OCI-LY7 (cell line): Measurements from ENCODE around the gene MED10. TPM values are rescaled to one million over a fixed set of nuclear protein-coding genes. Genes with fewer than 3 reads are reported as not detected.

Source experiments
- BruUV-seq: library from RNA; stranded (reverse); fragments of 400-500 nt; replicated peaks from 2 replicates; lab custom pipeline; 2021; lab: Mats Ljungman, UMichigan
- CTCF ChIA-PET: fragments of 300-600 bp; sonication (Branson Sonifier 250); formaldehyde crosslinking; loops from one replicate; lab custom pipeline; 2022; ENCODE audit warnings: antibody characterized with exemption; ENCODE audit not compliant: unreplicated experiment; lab: Charles Lee
- POLR2A ChIA-PET: fragments of 300-600 bp; sonication (Branson Sonifier 250); formaldehyde crosslinking; loops from one replicate; lab custom pipeline; 2022; ENCODE audit warnings: antibody characterized with exemption; lab: Charles Lee
- DNase-seq: peaks from one replicate; pipeline ENCODE4 v3.0.0-alpha.2; 2015; ENCODE audit warnings: low spot score
- H2AFZ ChIP-seq: fragments of 200-600 bp; sonication (generic), shearing (Covaris generic); 2 replicates; pipeline ENCODE4 v1.6.1; 2014; ENCODE audit warnings: mild to moderate bottlenecking, antibody characterized with exemption, low read length, moderate library complexity
- H3K27ac ChIP-seq: fragments of 200-600 bp; sonication (generic); 2 replicates; pipeline ENCODE4 v1.5.1; 2014; ENCODE audit warnings: mixed run types, low read depth, mild to moderate bottlenecking, moderate library complexity, low read length, inconsistent platforms; ENCODE audit not compliant: poor library complexity, severe bottlenecking
- H3K36me3 ChIP-seq: fragments of 200-600 bp; sonication (generic); 2 replicates; pipeline ENCODE4 v1.6.1; 2014; ENCODE audit warnings: mild to moderate bottlenecking, antibody characterized with exemption, low read length, moderate library complexity, mixed read lengths; ENCODE audit not compliant: insufficient read depth
- H3K4me1 ChIP-seq: fragments of 200-600 bp; sonication (generic); 2 replicates; pipeline ENCODE4 v1.5.1; 2014; ENCODE audit warnings: mild to moderate bottlenecking, low read length; ENCODE audit not compliant: insufficient read depth, poor library complexity, severe bottlenecking
- H3K4me2 ChIP-seq: fragments of 200-600 bp; sonication (generic); 2 replicates; pipeline ENCODE4 v1.6.1; 2014; ENCODE audit warnings: mild to moderate bottlenecking, low read length
- H3K4me3 ChIP-seq: fragments of 200-600 bp; sonication (generic); 2 replicates; pipeline ENCODE4 v1.5.1; 2014; ENCODE audit warnings: mild to moderate bottlenecking, low read depth, low read length; ENCODE audit not compliant: poor library complexity, severe bottlenecking
- H3K79me2 ChIP-seq: fragments of 200-600 bp; sonication (generic); 2 replicates; pipeline ENCODE4 v1.6.1; 2016; ENCODE audit warnings: low read depth, mild to moderate bottlenecking, low read length, moderate library complexity, mixed read lengths; ENCODE audit not compliant: insufficient read depth
- H3K9me2 ChIP-seq: fragments of 200-600 bp; sonication (generic); 2 replicates; pipeline ENCODE4 v1.6.1; 2016; ENCODE audit warnings: mild to moderate bottlenecking, low read length, mixed read lengths; ENCODE audit not compliant: insufficient read depth
- H3K9me3 ChIP-seq: fragments of 200-600 bp; sonication (generic); 2 replicates; pipeline ENCODE4 v1.6.1; 2014; ENCODE audit warnings: mild to moderate bottlenecking, mixed run types, low read length, mixed read lengths
- H4K20me1 ChIP-seq: fragments of 200-600 bp; sonication (generic); 2 replicates; pipeline ENCODE4 v1.6.1; 2014; ENCODE audit warnings: mild to moderate bottlenecking, antibody characterized with exemption, low read length, moderate library complexity, mixed read lengths; ENCODE audit not compliant: insufficient read depth
- CTCF ChIP-seq: fragments of 200-600 bp; sonication (generic); conservative IDR thresholded peaks from 2 replicates; pipeline ENCODE4 v1.5.1; 2014; ENCODE audit warnings: mild to moderate bottlenecking, antibody characterized with exemption, low read length, moderate library complexity, mixed read lengths
- EZH2phosphoT487 ChIP-seq: fragments of 200-600 bp; sonication (generic); IDR thresholded peaks from 2 replicates; pipeline ENCODE4 v1.6.1; 2018; ENCODE audit warnings: low read depth, borderline replicate concordance, mild to moderate bottlenecking, mixed run types, antibody characterized with exemption, low read length, moderate library complexity, mixed read lengths
- intact Hi-C: fragments of 100-400 bp; cut with micrococcal nuclease; formaldehyde crosslinking; loops from one replicate; pipeline ENCODE4 v1.10.0; 2022; ENCODE audit not compliant: unreplicated experiment
- total RNA-seq, 2 experiments: library from RNA; depleted of rRNA in 1 of 2; stranded (reverse); fragments of >200 nt in 1 of 2; shearing (Covaris generic) in 1 of 2; gene quantifications; 2 replicates each; pipeline ENCODE4 v1.2.3, GENCODE V29; 2014 to 2022

MED10 gene
- total RNA-seq, 2 experiments from 2014 or later = 16.2 to 47.3 TPM

GRCh38 chr5:6392561-6392960, 14.2 kb upstream of the MED10 start:
- ChIA-PET CTCF (no interaction called here), POLR2A (no interaction called here)
- no peaks in the 10 kb centered on the region for H3K9me2 ChIP-seq
- no peak for DNase-seq
- no peaks in the 10 kb centered on the region for H3K79me2 ChIP-seq
- no peak overlapping the region for H3K27ac ChIP-seq
- no peak overlapping the region for H3K4me3 ChIP-seq
- no peak overlapping the region for H3K4me2 ChIP-seq
- H4K20me1 ChIP-seq = no peaks in the 10 kb centered on the region
- H2AFZ ChIP-seq = no peak overlapping the region
- H3K4me1 ChIP-seq = no peaks in the 10 kb centered on the region
- H3K9me3 ChIP-seq = no peaks in the 10 kb centered on the region
- no TSS peak for BruUV-seq
- intact Hi-C loops = no loop called here
- no peaks in the 10 kb centered on the region for H3K36me3 ChIP-seq
- TF ChIP-seq CTCF (no peak), EZH2phosphoT487 (no peak)

DNA sequence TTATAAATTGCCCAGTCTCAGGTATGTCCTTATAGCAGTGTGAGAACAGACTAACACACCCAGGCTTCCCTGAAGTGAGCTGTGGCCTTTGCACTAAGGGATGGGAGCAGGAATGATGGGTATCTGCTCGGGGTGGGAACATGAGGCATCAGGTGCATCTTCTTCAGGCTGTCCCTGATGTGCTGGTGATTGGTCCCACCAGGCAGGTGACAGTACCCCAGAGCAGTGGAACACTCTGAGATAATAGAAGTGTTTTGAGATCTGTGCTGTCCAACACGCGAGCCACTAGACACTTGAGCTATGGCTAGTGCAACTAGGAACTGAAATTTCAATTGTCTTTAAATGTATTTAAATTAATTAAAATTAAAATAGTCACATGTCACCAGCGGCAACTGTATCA, 12.8 kb upstream of the MED10 start:
- intact Hi-C loops = no loop called here
- no peak overlapping the region for H3K4me2 ChIP-seq
- no peaks in the 10 kb centered on the region for H3K4me1 ChIP-seq
- TF ChIP-seq CTCF = no peak
- no peak for TF ChIP-seq EZH2phosphoT487
- ChIA-PET CTCF (no interaction called here), POLR2A (no interaction called here)
- no peaks in the 10 kb centered on the region for H3K79me2 ChIP-seq
- no peaks in the 10 kb centered on the region for H4K20me1 ChIP-seq
- no peak overlapping the region for H3K4me3 ChIP-seq
- no peak overlapping the region for H2AFZ ChIP-seq
- no peak overlapping the region for H3K27ac ChIP-seq
- no peaks in the 10 kb centered on the region for H3K9me3 ChIP-seq
- BruUV-seq = no TSS peak
- H3K9me2 ChIP-seq = no peaks in the 10 kb centered on the region
- DNase-seq = no peak
- H3K36me3 ChIP-seq = no peaks in the 10 kb centered on the region

- BruUV-seq = no TSS peak
- no peak overlapping the region for H3K27ac ChIP-seq
- intact Hi-C loops = no loop called here
- H3K4me2 ChIP-seq = no peak overlapping the region
- no peaks in the 10 kb centered on the region for H3K36me3 ChIP-seq
- no peak for DNase-seq
- H3K9me2 ChIP-seq = no peaks in the 10 kb centered on the region
- no peak overlapping the region for H2AFZ ChIP-seq
- H4K20me1 ChIP-seq = no peaks in the 10 kb centered on the region
- H3K4me3 ChIP-seq = no peak overlapping the region
- H3K4me1 ChIP-seq = no peaks in the 10 kb centered on the region
- TF ChIP-seq EZH2phosphoT487 (no peak), CTCF (no peak)
- POLR2A ChIA-PET = interaction anchor here (2.0 kb wide), 1 partner anchor 11 kb away, joined by 8 read pairs; the partner anchor contains the start of gene MED10
- CTCF ChIA-PET = interaction anchor here (0.7 kb wide), 1 partner anchor 57 kb away, joined by 3 read pairs; no protein-coding TSS in a partner anchor
- H3K9me3 ChIP-seq = no peaks in the 10 kb centered on the region
- H3K79me2 ChIP-seq = no peaks in the 10 kb centered on the region
Observed at GRCh38 chr5:6389946-6390530, 11.7 kb upstream of the MED10 start.
